Mammary epithelial cell (primary cell): ENCODE data around the gene CDH11.

Experiments used
- CTCF ChIP-seq, 2 donors: IDR thresholded peaks in 1 of 2; conservative IDR thresholded peaks in 1 of 2; 2 replicates each; pipeline ENCODE4 v1.5.1; 2011 to 2012; ENCODE audit warnings: inconsistent platforms in 2 of 2, low read length in 2 of 2, mild to moderate bottlenecking in 2 of 2, control low read depth in 1 of 2, low read depth in 1 of 2; ENCODE audit not compliant: insufficient read depth in 1 of 2; ENCODE audit errors: extremely low read depth in 1 of 2
- EZH2 ChIP-seq: IDR thresholded peaks from 2 replicates; pipeline ENCODE4 v1.6.1; 2012; ENCODE audit warnings: low read length, inconsistent platforms, borderline replicate concordance

- TF ChIP-seq EZH2, result no peak
- no peak for TF ChIP-seq CTCF (conservative IDR thresholded peaks at IDR 0.05 in 1 of 2, IDR thresholded peaks at IDR 0.05 in 1 of 2; ENCODE audit: extremely low read depth in 1 of 2, insufficient read depth in 1 of 2, low read depth in 1 of 2, low read length in 2 of 2)
Observed at GRCh38 chr16:64898159-64898558, 223.7 kb downstream of the CDH11 start.
